GM20431 (cell line): ENCODE data around the gene NECTIN4.
"Not testable (repeated sequence)": the region's sequence is repeated elsewhere in the genome, so short reads cannot be mapped to it uniquely, and the experiment has no call there.

Experiments
- in situ Hi-C: fragments of 300-500 bp; cut with MseI, MboI; formaldehyde crosslinking; loops from one replicate; pipeline ENCODE4 v1.15.0; 2020; ENCODE audit warnings: low sequenced_read_pairs; ENCODE audit not compliant: unreplicated experiment

NECTIN4 gene

DNA sequence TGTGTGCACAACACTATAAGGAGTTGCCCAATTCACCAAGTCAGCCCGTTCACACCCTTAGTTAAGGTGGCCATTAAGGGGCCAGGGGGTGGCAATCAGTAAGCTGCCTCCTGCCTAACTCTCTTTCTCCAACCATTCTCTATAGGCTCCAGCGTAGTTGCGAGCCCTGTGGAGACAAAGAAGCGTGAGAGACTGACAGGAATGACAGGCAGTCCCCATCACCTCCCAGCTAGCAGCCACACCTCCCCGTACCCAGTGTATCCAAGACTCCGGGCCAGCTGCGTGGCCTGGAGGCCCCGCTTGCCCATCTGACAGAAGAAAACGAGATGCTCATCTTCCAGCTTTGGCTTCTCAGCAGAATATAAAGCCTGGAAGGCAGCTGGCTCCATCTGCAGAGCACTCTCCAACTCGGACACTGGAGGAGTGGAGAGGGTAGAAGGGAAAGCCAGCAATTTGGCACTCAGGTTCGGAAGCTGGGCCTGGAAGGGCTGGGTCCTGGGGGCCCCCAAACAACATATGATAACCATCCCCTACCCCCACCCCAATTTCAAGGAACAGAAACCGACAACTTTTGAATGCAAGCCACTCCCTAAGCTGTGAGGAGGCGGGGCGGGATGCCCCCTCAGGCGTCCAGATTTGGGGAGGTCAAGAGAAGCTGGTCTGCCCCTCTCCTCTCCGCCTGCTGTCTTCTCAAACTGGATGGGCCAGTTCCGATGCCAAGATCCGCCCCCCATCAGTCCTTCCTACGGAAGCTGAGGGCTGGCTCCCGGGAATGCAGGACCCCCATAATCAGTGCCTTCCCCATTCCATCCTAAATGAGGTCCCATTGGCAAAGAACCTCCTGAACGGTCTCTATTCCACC, 51.5 kb downstream of the NECTIN4 start:
- in situ Hi-C loops = no loop called here

DNA sequence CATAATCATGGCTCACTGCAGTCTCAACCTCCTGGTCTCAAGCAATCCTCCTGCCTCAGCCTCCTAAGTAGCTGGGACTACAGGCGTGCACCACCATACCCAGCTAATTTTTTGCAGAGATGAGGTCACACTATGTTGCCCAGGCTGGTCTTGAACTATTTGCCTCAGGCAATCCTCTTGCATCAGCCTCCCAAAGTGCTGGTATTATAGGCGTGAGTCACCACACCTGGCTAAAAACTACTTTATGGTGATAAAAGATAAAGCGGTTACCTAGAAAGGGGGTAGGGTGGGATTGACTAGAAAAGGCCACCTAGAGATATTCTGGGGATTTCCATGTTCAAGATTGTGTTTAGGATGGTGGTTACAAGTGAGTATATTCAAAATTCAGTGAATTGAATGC, 55.6 kb downstream of the NECTIN4 start:
- in situ Hi-C loops = no loop called here

- in situ Hi-C loops = no loop called here
These were observed 56.9 kb downstream of the NECTIN4 start for GRCh38 chr1:161032409-161032808.

- in situ Hi-C loops = no loop called here
These were observed 57.5 kb downstream of the NECTIN4 start for GRCh38 chr1:161031874-161032273.

- in situ Hi-C loops = not testable (repeated sequence)
These were observed 59.9 kb downstream of the NECTIN4 start for GRCh38 chr1:161029466-161029865.

- in situ Hi-C loops = not testable (repeated sequence)
These were observed 62.4 kb downstream of the NECTIN4 start for GRCh38 chr1:161026954-161027353.

- in situ Hi-C loops = not testable (repeated sequence)
These were observed 66.9 kb downstream of the NECTIN4 start for GRCh38 chr1:161022432-161022831.

GRCh38 chr1:161021970-161022353, 67.4 kb downstream of the NECTIN4 start:
- in situ Hi-C loops = no loop called here

DNA sequence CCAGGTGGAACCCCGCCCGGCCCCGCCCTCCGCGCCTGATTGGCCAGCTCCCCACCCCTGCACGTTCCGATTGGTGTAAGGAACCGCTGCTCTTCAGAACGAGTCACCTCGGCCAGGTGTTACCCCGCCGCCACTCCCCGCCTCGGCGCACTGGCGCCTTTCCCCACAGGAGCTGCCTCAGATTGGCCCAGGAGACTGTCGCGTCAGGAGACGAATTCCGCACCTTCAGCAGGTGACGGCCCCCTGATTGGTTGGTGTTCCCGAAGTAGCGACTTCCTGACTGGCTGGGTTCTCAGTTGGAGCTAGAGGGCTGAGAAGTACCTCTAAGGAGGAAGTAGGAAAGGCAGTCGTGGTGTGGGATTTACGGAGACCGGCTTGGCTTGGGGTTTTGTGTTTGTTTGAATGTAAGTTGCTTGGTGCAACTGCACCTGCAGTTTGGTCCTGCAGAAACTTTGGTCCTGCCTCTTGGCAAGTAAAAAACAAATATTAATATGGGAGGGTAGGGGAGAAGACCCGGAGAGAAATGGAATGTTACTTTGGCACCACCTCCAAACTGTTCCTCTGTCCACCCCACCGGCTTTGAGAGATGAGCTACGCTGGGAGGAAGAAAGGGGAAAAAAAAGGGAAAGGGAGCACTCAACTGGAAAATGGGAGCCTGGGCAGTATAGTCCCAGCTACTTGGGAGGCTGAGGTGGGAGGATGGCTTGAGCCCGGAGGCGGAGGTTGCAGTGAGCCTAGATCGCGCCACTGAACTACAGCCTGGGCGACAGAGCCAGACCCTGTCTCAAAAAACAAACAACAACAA, 68.0 kb downstream of the NECTIN4 start:
- in situ Hi-C loops = no loop called here
